ENCODE results near the gene KCNH3. TPM values are rescaled to one million over a fixed set of nuclear protein-coding genes. Genes with fewer than 3 reads are reported as not detected.

KCNH3 gene
- total RNA-seq, 2 donors from 2014 or later = 0.35 to 0.95 TPM

DNA sequence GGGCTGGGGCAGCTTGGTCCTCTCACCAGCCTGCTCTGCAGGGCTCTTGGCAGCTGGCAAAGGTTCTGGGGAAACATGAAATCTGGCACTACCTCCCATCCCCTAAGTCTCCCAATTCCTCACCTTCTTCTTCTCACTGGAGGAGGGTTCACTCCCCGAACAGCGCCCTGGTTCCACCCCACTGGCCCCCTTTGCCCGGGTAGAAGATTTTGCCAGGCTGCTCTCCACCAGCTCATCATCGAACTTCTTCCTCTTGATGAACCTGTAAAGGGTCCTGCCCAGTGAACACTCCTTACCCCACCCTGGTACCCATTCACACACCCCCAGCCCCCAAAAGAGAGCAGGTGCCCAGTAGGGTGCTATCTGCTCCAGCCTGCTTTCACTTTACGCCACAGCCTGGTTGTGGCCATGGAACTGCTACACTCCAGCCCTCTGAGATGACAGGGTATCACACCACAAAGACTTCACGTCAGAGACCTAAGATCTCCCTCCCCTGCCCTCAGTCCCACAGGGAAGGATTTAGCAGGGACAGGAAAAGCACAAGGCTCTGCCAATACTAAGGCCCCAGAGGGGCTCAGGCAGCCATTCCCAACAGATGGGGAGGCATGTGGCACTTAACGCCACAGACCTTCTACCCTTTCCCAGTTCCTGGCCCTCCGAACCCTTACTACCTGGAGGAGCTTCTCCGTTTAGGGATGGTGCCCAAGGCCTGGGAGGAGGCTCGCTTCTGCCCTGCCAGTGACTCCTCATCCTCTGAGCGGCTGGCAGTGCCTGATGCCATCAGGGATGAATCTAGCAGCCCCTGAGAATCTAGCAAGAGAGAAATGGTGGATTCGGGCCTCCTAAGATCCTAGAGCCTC is 26.8 kb downstream of the KCNH3 start:
- no peak overlapping the region for H3K4me3 ChIP-seq
- TF ChIP-seq, protein P1, sequence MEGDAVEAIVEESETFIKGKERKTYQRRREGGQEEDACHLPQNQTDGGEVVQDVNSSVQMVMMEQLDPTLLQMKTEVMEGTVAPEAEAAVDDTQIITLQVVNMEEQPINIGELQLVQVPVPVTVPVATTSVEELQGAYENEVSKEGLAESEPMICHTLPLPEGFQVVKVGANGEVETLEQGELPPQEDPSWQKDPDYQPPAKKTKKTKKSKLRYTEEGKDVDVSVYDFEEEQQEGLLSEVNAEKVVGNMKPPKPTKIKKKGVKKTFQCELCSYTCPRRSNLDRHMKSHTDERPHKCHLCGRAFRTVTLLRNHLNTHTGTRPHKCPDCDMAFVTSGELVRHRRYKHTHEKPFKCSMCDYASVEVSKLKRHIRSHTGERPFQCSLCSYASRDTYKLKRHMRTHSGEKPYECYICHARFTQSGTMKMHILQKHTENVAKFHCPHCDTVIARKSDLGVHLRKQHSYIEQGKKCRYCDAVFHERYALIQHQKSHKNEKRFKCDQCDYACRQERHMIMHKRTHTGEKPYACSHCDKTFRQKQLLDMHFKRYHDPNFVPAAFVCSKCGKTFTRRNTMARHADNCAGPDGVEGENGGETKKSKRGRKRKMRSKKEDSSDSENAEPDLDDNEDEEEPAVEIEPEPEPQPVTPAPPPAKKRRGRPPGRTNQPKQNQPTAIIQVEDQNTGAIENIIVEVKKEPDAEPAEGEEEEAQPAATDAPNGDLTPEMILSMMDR (IDR thresholded peaks at IDR 0.05) = no peak

DNA sequence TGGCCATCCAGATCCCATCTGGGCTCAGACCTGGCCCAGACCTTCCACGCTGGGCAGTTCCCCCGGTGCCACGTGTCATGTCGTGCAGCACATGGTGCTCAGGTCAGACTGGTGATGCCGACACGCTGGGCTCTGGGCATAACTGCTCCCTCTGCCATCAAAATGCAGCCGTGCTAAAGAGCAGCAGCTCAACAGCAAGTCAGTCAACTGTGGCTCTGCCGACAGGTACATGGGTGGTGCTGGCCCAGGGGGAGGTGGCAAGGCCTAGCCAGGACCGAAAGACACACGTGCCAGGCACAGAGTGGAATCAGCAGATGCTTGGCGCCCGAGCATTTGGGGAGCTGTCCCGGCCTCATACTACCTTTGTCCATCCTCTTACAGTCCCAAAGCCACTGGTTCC is 27.5 kb downstream of the KCNH3 start:
- H3K4me1 ChIP-seq (ENCODE audit: control insufficient read depth in 1 of 2, low read depth in 2 of 2) = peaks cover 12 to 24% of the 10 kb centered on the region in 2 donors
- no peak overlapping the region for H3K4me3 ChIP-seq
- H3K27me3 ChIP-seq (replicated peaks; ENCODE audit: insufficient read depth) = no peaks in the 10 kb centered on the region
- ATAC-seq (ENCODE audit: insufficient number of reproducible peaks, low FRiP score, low read depth) (no peak), DNase-seq (ENCODE audit: low spot score) (no peak)
- no peaks in the 10 kb centered on the region for H3K9me3 ChIP-seq
- H3K36me3 ChIP-seq = peaks cover 33% of the 10 kb centered on the region
- H3K27ac ChIP-seq = no peak overlapping the region
- TF ChIP-seq, protein P1 (IDR thresholded peaks at IDR 0.05) = no peak

More for the DNA sequence above, 26.8 kb downstream of the KCNH3 start:
- H3K9me3 ChIP-seq = no peaks in the 10 kb centered on the region
- peaks cover 12 to 24% of the 10 kb centered on the region in 2 donors for H3K4me1 ChIP-seq (ENCODE audit: control insufficient read depth in 1 of 2, low read depth in 2 of 2)
- DNase-seq (ENCODE audit: low spot score) = no peak
- H3K36me3 ChIP-seq = peaks cover 39% of the 10 kb centered on the region
- no peak for ATAC-seq (ENCODE audit: insufficient number of reproducible peaks, low FRiP score, low read depth)
- no peak overlapping the region for H3K27ac ChIP-seq
- no peaks in the 10 kb centered on the region for H3K27me3 ChIP-seq (replicated peaks; ENCODE audit: insufficient read depth)

GRCh38 chr12:49567302-49567610 is 28.4 kb downstream of the KCNH3 start:
- Histone ChIP-seq H3K27ac (peak overlapping the region in 1 of 2 donors; percentile 80), H3K4me3 (peak overlapping the region; percentile 95), H3K4me1 (ENCODE audit: control insufficient read depth in 1 of 2, low read depth in 2 of 2) (peaks cover 12 to 24% of the 10 kb centered on the region in 2 donors), H3K27me3 (replicated peaks; ENCODE audit: insufficient read depth) (no peaks in the 10 kb centered on the region), H3K36me3 (peaks cover 24% of the 10 kb centered on the region), H3K9me3 (no peaks in the 10 kb centered on the region)
- no peak for ATAC-seq (ENCODE audit: insufficient number of reproducible peaks, low FRiP score, low read depth)
- TF ChIP-seq, protein P1 (IDR thresholded peaks at IDR 0.05) = no peak
- no peak for DNase-seq (ENCODE audit: low spot score)

DNA sequence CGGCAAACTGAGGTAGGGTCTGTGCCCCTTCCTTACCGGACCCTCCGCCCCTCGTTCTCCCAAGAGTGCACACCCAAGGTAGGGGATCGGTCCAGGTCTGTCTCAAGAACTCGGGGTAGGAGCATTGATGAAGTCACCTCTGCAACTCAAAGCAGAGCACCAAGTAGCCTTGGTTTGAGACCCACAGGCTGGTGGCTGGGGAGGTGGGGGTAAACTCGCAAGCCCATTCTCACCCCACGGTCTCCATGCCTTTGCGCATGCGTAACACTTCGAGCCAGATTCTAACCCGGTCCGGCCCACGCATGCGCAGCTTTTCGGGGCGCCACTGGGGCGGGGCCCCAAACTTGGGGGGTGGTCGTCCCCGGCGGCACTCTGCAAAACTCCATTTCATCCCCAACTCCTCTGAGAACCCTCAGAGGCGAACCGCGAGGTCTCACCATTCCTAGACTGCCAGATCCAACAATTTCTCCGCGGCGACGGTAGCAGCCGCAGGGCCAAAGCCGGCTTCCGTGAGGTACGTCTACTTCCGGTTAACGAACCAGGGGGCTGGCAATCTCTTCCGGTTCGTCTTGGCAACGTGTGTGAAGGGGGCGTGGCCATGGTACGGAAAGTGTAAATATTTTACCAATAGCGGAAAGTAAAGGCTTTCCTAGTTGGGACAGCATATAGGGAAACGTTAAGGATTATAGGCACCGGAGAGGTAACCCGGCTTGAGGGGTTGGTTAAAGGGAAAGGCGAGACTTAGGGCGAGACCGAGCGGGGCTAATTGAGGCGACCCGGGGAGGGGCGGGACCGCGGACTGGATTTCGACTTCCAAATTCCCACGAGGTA is 29.0 kb downstream of the KCNH3 start, which contains the start of gene MCRS1:
Gene MCRS1 (minus strand): TSS at position 532 of the 831 bp plus-strand sequence. CDS start 1,411 bp downstream, outside the sequence.
- Histone ChIP-seq H3K4me1 (ENCODE audit: control insufficient read depth in 1 of 2, low read depth in 2 of 2) (peaks cover 12 to 24% of the 10 kb centered on the region in 2 donors), H3K27ac (peak within 1 kb of the TSS; percentile 70 to 80), H3K36me3 (peaks cover 19% of the 10 kb centered on the region), H3K9me3 (no peaks in the 10 kb centered on the region), H3K27me3 (replicated peaks; ENCODE audit: insufficient read depth) (no peaks in the 10 kb centered on the region), H3K4me3 (peak within 1 kb of the TSS; percentile 95)
- TF ChIP-seq, protein P1 (IDR thresholded peaks at IDR 0.05) = no peak
- peak; percentile 82 for ATAC-seq (ENCODE audit: insufficient number of reproducible peaks, low FRiP score, low read depth)
- DNase-seq (ENCODE audit: low spot score) = peak; percentile 52
